Heart right ventricle (tissue), 16 donors: ENCODE results near the gene RAB44. TPM values are rescaled to one million over a fixed set of nuclear protein-coding genes. Genes with fewer than 3 reads are reported as not detected.

Experiments used
- ATAC-seq, 8 donors: fragments of 200-7000 bp; cut with Tn5 transposase; one replicate each; pipeline ENCODE4 v1.9.1; 2020; ENCODE audit warnings: mild to moderate bottlenecking in 8 of 8, moderate library complexity in 8 of 8, moderate number of reproducible peaks in 1 of 8
- DNase-seq, 2 donors: peaks; one replicate each; pipeline ENCODE4 v3.0.0-alpha.2; 2020
- H3K27ac ChIP-seq, 10 donors: fragments of 200-600 bp; sonication (generic) in 2 of 10; one replicate each; pipeline versions ENCODE4 v1.5.0 to v1.8.0; 2020 to 2022; ENCODE audit warnings: mild to moderate bottlenecking in 3 of 10
- H3K27me3 ChIP-seq, 7 donors: fragments of 200-600 bp; one replicate each; pipeline ENCODE4 v1.8.0; 2021 to 2022; ENCODE audit warnings: mild to moderate bottlenecking in 2 of 7
- H3K36me3 ChIP-seq, 9 donors: fragments of 200-600 bp; sonication (generic) in 1 of 9; one replicate each; pipeline versions ENCODE4 v1.5.0 to v1.8.0; 2020 to 2022; ENCODE audit warnings: mild to moderate bottlenecking in 2 of 9
- H3K4me1 ChIP-seq, 9 donors: fragments of 200-600 bp; sonication (generic) in 1 of 9; one replicate each; pipeline versions ENCODE4 v1.5.0 to v1.8.0; 2020 to 2022; ENCODE audit warnings: mild to moderate bottlenecking in 4 of 9
- H3K4me3 ChIP-seq, 10 donors: fragments of 200-600 bp; sonication (generic) in 2 of 10; one replicate each; pipeline versions ENCODE4 v1.5.0 to v1.8.0; 2020 to 2022; ENCODE audit warnings: mild to moderate bottlenecking in 7 of 10, moderate library complexity in 2 of 10
- H3K9me3 ChIP-seq, 11 donors: fragments of 200-600 bp in 10 of 11; sonication (generic) in 2 of 11; one replicate each; pipeline versions ENCODE4 v1.5.0 to v1.8.0; 2013 to 2022; ENCODE audit warnings: mild to moderate bottlenecking in 2 of 11, control low read depth in 1 of 11, moderate library complexity in 1 of 11
- CTCF ChIP-seq, 9 donors: fragments of 200-600 bp; sonication (generic) in 2 of 9; IDR thresholded peaks; one replicate each; pipeline versions ENCODE4 v1.5.0 to v1.8.0; 2021 to 2022; ENCODE audit warnings: antibody characterized with exemption in 9 of 9, mild to moderate bottlenecking in 5 of 9, moderate library complexity in 1 of 9
- WGBS, 2 donors: extraction: QIAGEN DNeasy Blood & Tissue Kit; methylation state at CpG; one replicate each; pipeline ENCODE4 v1.1.7; 2013; ENCODE audit warnings: inconsistent platforms in 1 of 2; 5-methylcytosine and 5-hydroxymethylcytosine counted together
- intact Hi-C, 10 donors: fragments of 100-400 bp; cut with DNase I; formaldehyde crosslinking; loops; one replicate each; pipeline versions ENCODE4 v1.11.1 to v1.14.2; 2022
- polyA plus RNA-seq, 2 donors: library from polyadenylated mRNA; stranded (reverse); fragments of 200-250 nt; gene quantifications; one replicate each; pipeline ENCODE4 v1.2.3, GENCODE V29; 2013
- total RNA-seq, 10 donors: library from RNA; stranded (reverse); fragmentation: NEBNext Ultra II Directional in 3 of 10; extraction: Animal tissue kit (Norgen Biotek cat#: 25700) in 3 of 10; gene quantifications; one replicate each; pipeline versions ENCODE4 v1.2.1 to v1.2.4, GENCODE V29; 2021 to 2023
- donor health status: Arrhythmogenic right ventricular cardiomyopathy.
- donor health status: ischemic (EF 13 %, LVEDD 7.1; RV severe dilation, severe dysfunction).
- donor health status: healthy with polysubstance abuse.
- donor health status: DM: no; HTN: yes; CAD: no.
- donor health status: DM: no; HTN: no; CAD: no.
- donor health status: ischemic (EF 25% LVEDD 6.9; RV normal size, moderate dysfunction).
- donor health status: ischemic (EF 25% LVEDD 5.7; RV mildly dilated, moderate dysfunction).
- donor health status: healthy.
- donor health status: DM: yes; HTN: yes; CAD: no.
- donor health status: Ischemic cardiomyopathy.
- donor health status: ischemic (EF 35%, LVEDD 5.7; RV mildly dilated, moderate dysfunction).
- donor health status: nonischemic (EF 11% LVEDD 7.7; RV severe dilation, severe dysfunction).
- donor health status: DM: yes; HTN: yes; CAD: no.
- donor health status: PGD.
- donor health status: ischemic (EF 29% LVEDD 5.4; RV normal size, mild dysfunction).
- donor health status: nonischemic (EF 23%, LVEDD 6.1; RV moderate dilation, normal function).

The RAB44 gene
- total and polyA plus RNA-seq, 12 donors = 0.03 to 0.39 (median 0.06) TPM; not detected in 6

DNA sequence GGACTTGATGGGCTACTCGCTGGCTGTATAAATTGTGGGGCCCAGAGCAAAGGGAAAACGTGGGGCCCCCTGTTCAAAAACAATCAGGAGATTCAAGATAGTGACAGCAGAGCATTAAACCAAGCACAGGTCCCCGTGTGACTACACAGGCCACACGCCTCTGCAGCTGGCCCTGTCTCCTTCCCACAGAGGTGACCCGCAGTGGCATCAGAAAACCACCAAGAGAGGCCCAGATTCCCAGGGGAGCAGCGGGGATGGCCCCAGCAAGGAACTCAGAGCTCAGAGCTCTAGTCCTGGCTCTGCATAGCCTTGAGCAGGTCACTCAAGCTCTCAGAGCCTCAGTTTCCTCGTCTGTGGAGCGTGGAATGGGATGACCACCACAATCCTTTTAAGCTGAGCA is 84.0 kb downstream of the RAB44 start:
- Histone ChIP-seq H3K4me1 (peaks cover 0 to 17% (median 0%) of the 10 kb centered on the region in 9 donors), H3K4me3 (no peak overlapping the region), H3K27me3 (no peaks in the 10 kb centered on the region), H3K27ac (no peak overlapping the region), H3K36me3 (no peaks in the 10 kb centered on the region), H3K9me3 (no peaks in the 10 kb centered on the region)
- 84 to 86% methylated on average over 8 of the region's 8 CpGs for WGBS, 2 donors
- ATAC-seq = no peak
- DNase-seq = no peak
- TF ChIP-seq CTCF (IDR thresholded peaks at IDR 0.05) = no peak
- intact Hi-C loops = no loop called here

Other genes with a start within 250 kb of the RAB44 start
- 10 to 100 TPM; 13.2 to 23.8 (median 21.5) TPM for gene STK38, start 150.3 kb upstream of the RAB44 start, total RNA-seq
- 10 to 100 TPM; 12.9 to 22.1 TPM for gene STK38, start 150.3 kb upstream of the RAB44 start, polyA plus RNA-seq
- gene SRSF3, start 103.5 kb upstream of the RAB44 start, total RNA-seq = 100 to 1,000 TPM; 105 to 196 (median 131) TPM
- 100 to 1,000 TPM; 122 to 175 TPM for gene SRSF3, start 103.5 kb upstream of the RAB44 start, polyA plus RNA-seq
- 100 to 1,000 TPM in 2 of 10 donors, 10 to 100 TPM in 8; 27.1 to 105 (median 61.2) TPM for gene CDKN1A, start 19.1 kb upstream of the RAB44 start, total RNA-seq
- 100 to 1,000 TPM in 1 of 2 donors, 10 to 100 TPM in 1; 23.3 to 357 TPM for gene CDKN1A, start 19.1 kb upstream of the RAB44 start, polyA plus RNA-seq
- gene CPNE5, start 141.6 kb downstream of the RAB44 start, total RNA-seq = 10 to 100 TPM in 9 of 10 donors, 1 to 10 TPM in 1; 2.8 to 98.2 (median 29.0) TPM
- gene CPNE5, start 141.6 kb downstream of the RAB44 start, polyA plus RNA-seq = 10 to 100 TPM in 1 of 2 donors, 1 to 10 TPM in 1; 4.4 to 18.4 TPM
- gene PPIL1, start 177.0 kb downstream of the RAB44 start, total RNA-seq = 100 to 1,000 TPM in 2 of 10 donors, 10 to 100 TPM in 8; 34.5 to 106 (median 49.2) TPM
- 10 to 100 TPM; 21.1 to 50.3 TPM for gene PPIL1, start 177.0 kb downstream of the RAB44 start, polyA plus RNA-seq
- 100 to 1,000 TPM in 1 of 10 donors, 10 to 100 TPM in 9; 64.6 to 104 (median 74.7) TPM for gene C6orf89, start 188.1 kb downstream of the RAB44 start, total RNA-seq
- 10 to 100 TPM; 22.5 to 23.1 TPM for gene C6orf89, start 188.1 kb downstream of the RAB44 start, polyA plus RNA-seq